Measurements from ENCODE around the gene ZNF185. TPM values are rescaled to one million over a fixed set of nuclear protein-coding genes. Genes with fewer than 3 reads are reported as not detected.

Gene ZNF185
- total RNA-seq, 1 donor from 2014 or later, result 0.75 TPM

DNA sequence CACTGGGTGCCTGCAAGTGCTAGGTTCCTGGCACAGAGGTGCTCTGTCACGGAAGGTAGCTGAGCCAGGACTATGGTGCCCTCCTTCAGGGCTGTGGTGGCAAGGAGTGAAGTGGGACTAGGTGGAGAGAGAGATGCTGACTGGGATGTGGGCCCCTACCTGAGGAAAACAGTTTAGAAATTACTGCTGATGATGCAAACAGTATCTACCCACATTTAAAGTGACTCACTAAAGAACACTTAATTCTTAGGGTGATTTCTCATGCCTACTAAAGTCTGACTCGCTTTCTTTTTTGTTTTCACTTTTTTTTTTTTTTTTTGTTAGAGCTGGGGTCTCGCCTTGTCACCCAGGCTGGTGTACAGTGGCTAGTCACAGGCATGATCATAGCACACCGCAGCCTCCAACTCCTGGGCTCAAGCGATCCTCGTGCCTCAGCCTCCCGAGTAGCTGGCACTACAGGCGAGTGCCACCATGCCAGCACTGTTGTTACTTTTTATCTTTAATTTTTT is 3.1 kb downstream of the ZNF185 start:
- Mint-ChIP-seq H3K27ac (no peak overlapping the region), H3K9me3 (no peaks in the 10 kb centered on the region), H3K4me3 (no peak overlapping the region), H3K36me3 (ENCODE audit: low read depth) (no peaks in the 10 kb centered on the region), H3K4me1 (no peaks in the 10 kb centered on the region), H3K27me3 (peaks cover 10% of the 10 kb centered on the region)
- ChIA-PET CTCF (no interaction called here), POLR2A (no interaction called here)
- ATAC-seq (ENCODE audit: low read depth), result no peak
- DNase-seq, result no peak
- TF ChIP-seq, protein P1, sequence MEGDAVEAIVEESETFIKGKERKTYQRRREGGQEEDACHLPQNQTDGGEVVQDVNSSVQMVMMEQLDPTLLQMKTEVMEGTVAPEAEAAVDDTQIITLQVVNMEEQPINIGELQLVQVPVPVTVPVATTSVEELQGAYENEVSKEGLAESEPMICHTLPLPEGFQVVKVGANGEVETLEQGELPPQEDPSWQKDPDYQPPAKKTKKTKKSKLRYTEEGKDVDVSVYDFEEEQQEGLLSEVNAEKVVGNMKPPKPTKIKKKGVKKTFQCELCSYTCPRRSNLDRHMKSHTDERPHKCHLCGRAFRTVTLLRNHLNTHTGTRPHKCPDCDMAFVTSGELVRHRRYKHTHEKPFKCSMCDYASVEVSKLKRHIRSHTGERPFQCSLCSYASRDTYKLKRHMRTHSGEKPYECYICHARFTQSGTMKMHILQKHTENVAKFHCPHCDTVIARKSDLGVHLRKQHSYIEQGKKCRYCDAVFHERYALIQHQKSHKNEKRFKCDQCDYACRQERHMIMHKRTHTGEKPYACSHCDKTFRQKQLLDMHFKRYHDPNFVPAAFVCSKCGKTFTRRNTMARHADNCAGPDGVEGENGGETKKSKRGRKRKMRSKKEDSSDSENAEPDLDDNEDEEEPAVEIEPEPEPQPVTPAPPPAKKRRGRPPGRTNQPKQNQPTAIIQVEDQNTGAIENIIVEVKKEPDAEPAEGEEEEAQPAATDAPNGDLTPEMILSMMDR (IDR thresholded peaks at IDR 0.05), result no peak
- intact Hi-C loops (cut with micrococcal nuclease), result no loop called here

DNA sequence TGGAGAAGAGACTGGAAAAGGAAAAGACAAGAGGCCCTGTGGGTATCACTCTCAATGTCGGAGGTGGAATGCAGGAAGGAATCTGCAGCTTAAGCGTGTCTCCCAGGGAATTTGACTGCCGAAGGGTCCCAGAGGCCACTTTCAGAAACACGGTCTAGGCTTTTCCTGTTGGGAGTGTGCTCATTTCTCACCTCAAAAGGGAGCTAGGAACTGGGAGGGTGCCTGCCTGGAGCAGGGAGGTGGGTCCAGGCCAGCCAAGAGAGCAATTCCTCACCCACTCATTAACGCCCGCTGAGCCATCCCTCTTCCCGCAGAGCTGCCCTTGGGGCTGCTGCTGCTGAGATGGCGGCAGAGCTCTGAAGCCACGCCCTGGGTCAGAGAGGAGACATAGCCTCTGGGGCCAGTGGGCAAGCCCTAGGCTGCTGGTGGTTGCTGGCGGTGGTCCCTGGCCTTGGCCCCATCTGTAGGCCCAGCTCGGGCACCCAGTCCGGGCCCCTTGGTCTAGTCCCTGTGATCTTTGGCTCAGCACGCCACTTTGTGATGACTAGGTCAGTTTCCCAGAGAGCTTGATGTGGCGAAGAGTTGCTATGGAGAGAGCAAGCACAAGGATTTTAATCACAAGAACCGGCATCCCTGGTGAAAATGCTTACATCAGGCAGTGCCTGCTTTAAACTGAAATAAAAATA is 4.1 kb downstream of the ZNF185 start:
- ATAC-seq (ENCODE audit: low read depth), result no peak
- Mint-ChIP-seq H3K4me3 (no peak overlapping the region), H3K4me1 (no peaks in the 10 kb centered on the region), H3K36me3 (ENCODE audit: low read depth) (no peaks in the 10 kb centered on the region), H3K27me3 (peaks cover 3% of the 10 kb centered on the region), H3K9me3 (no peaks in the 10 kb centered on the region), H3K27ac (no peak overlapping the region)
- TF ChIP-seq, protein P1 (IDR thresholded peaks at IDR 0.05), result no peak
- intact Hi-C loops (cut with micrococcal nuclease), result no loop called here
- CTCF ChIA-PET, result no interaction called here
- DNase-seq, result no peak
- POLR2A ChIA-PET, result no interaction called here

DNA sequence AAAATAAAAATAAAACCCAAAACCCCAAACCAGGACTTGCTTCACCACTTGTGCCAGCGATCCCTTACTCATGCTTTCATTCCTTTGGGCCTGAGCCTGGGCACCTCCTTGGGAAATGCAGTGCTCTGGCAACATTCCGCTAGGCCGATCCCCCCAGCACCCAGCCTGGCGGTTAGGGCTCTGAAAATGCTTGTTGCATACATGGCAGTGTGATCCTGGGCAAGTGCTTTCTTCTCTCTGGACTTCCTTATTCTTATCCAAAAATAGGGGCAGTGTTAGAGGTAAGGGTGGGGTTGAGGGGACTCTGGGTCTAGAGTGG is 4.6 kb downstream of the ZNF185 start:
- no peaks in the 10 kb centered on the region for H3K36me3 Mint-ChIP-seq (ENCODE audit: low read depth)
- no peaks in the 10 kb centered on the region for H3K4me1 Mint-ChIP-seq
- intact Hi-C loops (cut with micrococcal nuclease), result no loop called here
- H3K27ac Mint-ChIP-seq, result no peak overlapping the region
- TF ChIP-seq, protein P1 (IDR thresholded peaks at IDR 0.05), result no peak
- no peak overlapping the region for H3K4me3 Mint-ChIP-seq
- POLR2A ChIA-PET, result no interaction called here
- CTCF ChIA-PET, result no interaction called here
- ATAC-seq (ENCODE audit: low read depth) (no peak), DNase-seq (no peak)
- H3K9me3 Mint-ChIP-seq, result no peaks in the 10 kb centered on the region
- peaks cover 6% of the 10 kb centered on the region for H3K27me3 Mint-ChIP-seq

DNA sequence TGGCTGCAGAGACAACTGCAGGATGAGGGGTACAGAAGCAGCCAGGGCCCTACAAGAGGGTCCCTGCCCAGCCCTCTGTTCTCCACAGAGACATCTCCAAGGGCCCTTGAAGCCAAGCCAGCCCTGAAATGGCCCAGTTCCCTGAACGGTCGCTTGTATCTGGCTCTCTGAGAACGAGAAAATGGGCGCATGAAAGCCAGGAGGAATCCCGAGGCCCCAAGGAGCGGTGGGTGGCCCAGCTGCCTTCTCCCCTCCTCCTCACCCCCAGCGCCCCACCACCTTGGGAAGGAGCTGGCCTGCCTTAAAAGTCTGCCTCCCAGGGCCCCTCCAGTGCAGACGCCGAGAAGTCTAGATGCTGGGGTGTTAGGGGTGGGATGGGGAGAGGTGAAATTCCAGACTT is 5.7 kb downstream of the ZNF185 start:
- ChIA-PET CTCF (no interaction called here), POLR2A (no interaction called here)
- Mint-ChIP-seq H3K36me3 (ENCODE audit: low read depth) (no peaks in the 10 kb centered on the region), H3K27me3 (peaks cover 6% of the 10 kb centered on the region), H3K4me1 (no peaks in the 10 kb centered on the region), H3K27ac (no peak overlapping the region), H3K4me3 (no peak overlapping the region), H3K9me3 (no peaks in the 10 kb centered on the region)
- ATAC-seq (ENCODE audit: low read depth) (no peak), DNase-seq (no peak)
- TF ChIP-seq, protein P1 (IDR thresholded peaks at IDR 0.05), result no peak
- intact Hi-C loops (cut with micrococcal nuclease), result no loop called here

DNA sequence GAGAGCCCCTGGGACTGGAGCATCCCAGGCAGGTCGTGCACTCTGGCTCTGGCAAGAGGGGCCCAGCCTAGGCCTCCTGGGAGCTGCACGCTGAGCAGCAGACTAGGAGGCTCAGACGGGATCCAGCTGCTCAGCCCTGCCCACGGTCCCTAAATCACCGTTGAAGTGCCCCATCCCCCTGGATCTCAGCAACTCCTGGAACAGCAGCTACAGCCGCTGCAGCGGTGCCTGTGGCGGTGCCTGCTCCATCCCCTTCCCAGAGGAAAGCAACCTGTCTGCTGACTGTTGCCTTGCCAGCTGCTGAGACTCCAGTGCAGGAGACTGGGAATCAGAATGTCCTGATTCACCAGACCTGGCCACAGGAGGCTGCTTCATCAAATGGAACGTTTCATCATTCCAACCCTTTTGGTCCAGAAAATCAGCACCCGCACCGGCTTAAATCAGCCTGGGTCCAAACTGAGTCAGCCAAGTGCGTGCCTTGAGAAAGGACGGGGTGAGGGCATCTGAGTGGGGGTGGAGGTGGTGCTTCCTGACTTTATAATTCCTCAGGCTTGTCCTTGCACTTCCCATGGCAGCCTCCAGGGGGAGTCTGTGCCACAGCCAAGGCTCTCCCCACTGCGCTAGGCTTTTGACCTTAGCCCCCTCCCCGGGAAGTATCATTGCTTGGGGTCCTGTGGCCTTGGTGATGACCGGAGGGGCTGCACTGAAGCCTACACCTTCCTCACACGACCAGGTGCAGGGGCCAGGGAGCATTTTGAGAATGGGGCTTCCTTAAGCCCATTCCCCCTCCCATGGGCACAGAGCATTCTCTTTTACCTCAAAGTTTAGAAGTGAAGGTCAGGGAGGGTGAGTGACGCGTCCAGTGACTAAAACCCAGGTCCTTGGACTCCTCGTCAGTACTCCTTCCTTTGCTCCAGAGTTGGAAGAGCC is 6.5 kb downstream of the ZNF185 start:
- intact Hi-C loops (cut with micrococcal nuclease), result loop anchor here (1.0 kb wide), 1 partner anchor 22 kb away; no protein-coding TSS in a partner anchor
- no peaks in the 10 kb centered on the region for H3K4me1 Mint-ChIP-seq
- no peaks in the 10 kb centered on the region for H3K9me3 Mint-ChIP-seq
- CTCF ChIA-PET, result no interaction called here
- DNase-seq, result peak; percentile 25
- POLR2A ChIA-PET, result no interaction called here
- no peak overlapping the region for H3K4me3 Mint-ChIP-seq
- H3K36me3 Mint-ChIP-seq (ENCODE audit: low read depth), result no peaks in the 10 kb centered on the region
- H3K27ac Mint-ChIP-seq, result no peak overlapping the region
- ATAC-seq (ENCODE audit: low read depth), result peak; percentile 71
- TF ChIP-seq, protein P1 (IDR thresholded peaks at IDR 0.05), result no peak
- peaks cover 6% of the 10 kb centered on the region for H3K27me3 Mint-ChIP-seq
